ENCODE results near the gene NKX3-2. TPM values are rescaled to one million over a fixed set of nuclear protein-coding genes. Genes with fewer than 3 reads are reported as not detected.

NKX3-2 gene
- total RNA-seq, 1 donor from 2014 or later: 5.9 TPM

- no peaks in the 10 kb centered on the region for H3K36me3 ChIP-seq (ENCODE audit: insufficient read depth, low read length)
- no peaks in the 10 kb centered on the region for H3K9me3 ChIP-seq (ENCODE audit: insufficient read depth, low read depth, low read length)
- Mint-ChIP-seq H3K4me1 (ENCODE audit: low read depth, unreplicated experiment) (peaks cover 3% of the 10 kb centered on the region), H3K27ac (ENCODE audit: unreplicated experiment) (no peak overlapping the region), H3K36me3 (ENCODE audit: low read depth, unreplicated experiment) (peaks cover 7% of the 10 kb centered on the region), H3K9me3 (ENCODE audit: unreplicated experiment) (peaks cover 15% of the 10 kb centered on the region), H3K27me3 (ENCODE audit: low read depth, unreplicated experiment) (peaks cover 5% of the 10 kb centered on the region), H3K4me3 (ENCODE audit: unreplicated experiment) (no peak overlapping the region)
- no peak overlapping the region for H3K4me3 ChIP-seq (ENCODE audit: insufficient read depth, low read depth, low read length)
- no peak overlapping the region for H3K9ac ChIP-seq (ENCODE audit: low read length)
- no peak for TF ChIP-seq EZH2 (IDR thresholded peaks at IDR 0.05; ENCODE audit: insufficient read depth, low read length)
- no peak for TF ChIP-seq CTCF (IDR thresholded peaks at IDR 0.05; ENCODE audit: insufficient read depth, low read depth, low read length)
- no peaks in the 10 kb centered on the region for H4K20me1 ChIP-seq (ENCODE audit: insufficient read depth, low read length)
- FAIRE-seq (no peak), DNase-seq (ENCODE audit: low read depth) (no peak)
- H3K27me3 ChIP-seq (ENCODE audit: insufficient read depth, low read length): peaks cover 27% of the 10 kb centered on the region
- H2AFZ ChIP-seq (ENCODE audit: low read depth, low read length): no peak overlapping the region
- no peak overlapping the region for H3K4me2 ChIP-seq (ENCODE audit: low read length)
- no peak overlapping the region for H3K27ac ChIP-seq (ENCODE audit: low read depth, low read length)
- no peaks in the 10 kb centered on the region for H3K4me1 ChIP-seq (ENCODE audit: insufficient read depth, low read length)
- H3K79me2 ChIP-seq (ENCODE audit: insufficient read depth, low read length): no peaks in the 10 kb centered on the region
Observed at GRCh38 chr4:13553081-13553480, 8.8 kb upstream of the NKX3-2 start.

- peaks cover 3% of the 10 kb centered on the region for H3K4me1 ChIP-seq (ENCODE audit: insufficient read depth, low read length)
- no peaks in the 10 kb centered on the region for H3K79me2 ChIP-seq (ENCODE audit: insufficient read depth, low read length)
- FAIRE-seq (peak; percentile 88), DNase-seq (ENCODE audit: low read depth) (peak; percentile 33)
- Mint-ChIP-seq H3K27me3 (ENCODE audit: low read depth, unreplicated experiment) (peaks cover 8% of the 10 kb centered on the region), H3K4me1 (ENCODE audit: low read depth, unreplicated experiment) (peaks cover 5% of the 10 kb centered on the region), H3K27ac (ENCODE audit: unreplicated experiment) (peak overlapping the region; percentile 79), H3K9me3 (ENCODE audit: unreplicated experiment) (peaks cover 12% of the 10 kb centered on the region), H3K4me3 (ENCODE audit: unreplicated experiment) (peak overlapping the region; percentile 80), H3K36me3 (ENCODE audit: low read depth, unreplicated experiment) (peaks cover 4% of the 10 kb centered on the region)
- no peak overlapping the region for H3K27ac ChIP-seq (ENCODE audit: low read depth, low read length)
- H4K20me1 ChIP-seq (ENCODE audit: insufficient read depth, low read length): peaks cover 5% of the 10 kb centered on the region
- H2AFZ ChIP-seq (ENCODE audit: low read depth, low read length): peak overlapping the region; percentile 89
- H3K9me3 ChIP-seq (ENCODE audit: insufficient read depth, low read depth, low read length): no peaks in the 10 kb centered on the region
- TF ChIP-seq CTCF (IDR thresholded peaks at IDR 0.05; ENCODE audit: insufficient read depth, low read depth, low read length): peak; percentile 87
- TF ChIP-seq EZH2 (IDR thresholded peaks at IDR 0.05; ENCODE audit: insufficient read depth, low read length): no peak
- H3K4me3 ChIP-seq (ENCODE audit: insufficient read depth, low read depth, low read length): peak overlapping the region; percentile 65
- H3K36me3 ChIP-seq (ENCODE audit: insufficient read depth, low read length): no peaks in the 10 kb centered on the region
- H3K9ac ChIP-seq (ENCODE audit: low read length): peak overlapping the region; percentile 70
- H3K4me2 ChIP-seq (ENCODE audit: low read length): peak overlapping the region; percentile 94
- peaks cover 58% of the 10 kb centered on the region for H3K27me3 ChIP-seq (ENCODE audit: insufficient read depth, low read length)
Observed at GRCh38 chr4:13548984-13549546, 4.8 kb upstream of the NKX3-2 start.
